H1 (cell line): ENCODE results near the gene MAPK14. TPM values are rescaled to one million over a fixed set of nuclear protein-coding genes. Genes with fewer than 3 reads are reported as not detected.

Experiments
- SAP30 ChIP-seq: fragments of 300-600 bp; sonication (generic); IDR thresholded peaks from 2 replicates; pipeline ENCODE4 v1.7.1; 2012; ENCODE audit warnings: low read length, moderate library complexity, mild to moderate bottlenecking, inconsistent platforms; ENCODE audit not compliant: insufficient read depth, insufficient replicate concordance
- polyA plus RNA-seq, 7 experiments: library from polyadenylated mRNA; depleted of rRNA in 3 of 7; stranded (reverse) in 5 of 7; unstranded in 2 of 7; fragments of >200 nt in 5 of 7; fragments of 200-250 nt in 2 of 7; gene quantifications; 1 replicate in 5 of 7; 2 replicates in 1 of 7; 4 replicates in 1 of 7; pipeline versions ENCODE4 v1.2.1 to v1.2.3, GENCODE V29; 2011 to 2013; ENCODE audit warnings: missing spikeins in 2 of 7, mixed read lengths in 2 of 7
- total RNA-seq: library from RNA; stranded (reverse); fragmentation: NEBNext Ultra II Directional; extraction: Animal tissue kit (Norgen Biotek cat#: 25700); gene quantifications from 2 replicates; pipeline ENCODE4 v1.2.1, GENCODE V29; 2021
- TF ChIP-seq, protein P1 (sequence below): IDR thresholded peaks from 2 replicates; pipeline ENCODE4 v1.6.1; 2012; ENCODE audit warnings: low read length, inconsistent platforms

MAPK14 gene
- total and polyA plus RNA-seq, 2 of the 8 experiments (the other 6 are each of a cell fraction or from before 2014, with no cell fraction given), result 18.1 to 39.3 TPM

DNA sequence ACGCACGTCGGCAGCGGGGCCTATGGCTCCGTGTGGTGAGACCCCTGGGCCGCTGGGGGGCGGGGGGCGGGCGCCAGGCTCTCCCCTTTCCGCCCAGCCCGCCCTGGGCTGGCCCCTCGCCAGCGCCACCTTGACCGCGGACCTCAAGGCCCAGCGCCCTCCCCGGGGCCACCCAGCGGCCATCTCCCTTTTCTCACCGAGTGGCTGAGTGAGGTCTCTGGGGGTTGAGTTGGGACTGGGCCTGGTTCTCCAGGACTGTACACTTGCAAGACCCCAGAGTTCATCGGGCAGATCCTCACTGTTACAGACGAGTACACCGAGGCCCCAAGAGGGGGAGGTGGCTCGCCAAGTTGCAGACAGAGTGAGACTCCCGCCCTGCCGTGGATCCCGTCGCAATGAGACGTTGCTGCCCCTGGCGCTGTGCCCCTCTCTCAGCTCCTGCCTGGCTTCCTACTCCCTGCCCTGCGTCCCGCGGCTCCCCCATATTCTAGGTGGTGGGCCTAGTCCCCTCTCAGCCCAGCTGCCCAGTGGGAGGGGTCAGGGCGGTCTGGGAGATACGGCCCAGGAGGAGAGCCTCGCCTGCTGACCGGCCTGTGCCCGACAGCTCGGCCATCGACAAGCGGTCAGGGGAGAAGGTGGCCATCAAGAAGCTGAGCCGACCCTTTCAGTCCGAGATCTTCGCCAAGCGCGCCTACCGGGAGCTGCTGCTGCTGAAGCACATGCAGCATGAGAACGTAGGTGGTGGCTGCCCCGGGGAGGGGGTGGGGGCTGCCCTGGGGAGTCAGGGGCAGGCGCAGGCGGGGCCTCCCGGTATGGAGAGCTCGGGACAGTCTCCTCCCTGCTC is 103.3 kb downstream of the MAPK14 start (continued):
- TF ChIP-seq, protein P1, sequence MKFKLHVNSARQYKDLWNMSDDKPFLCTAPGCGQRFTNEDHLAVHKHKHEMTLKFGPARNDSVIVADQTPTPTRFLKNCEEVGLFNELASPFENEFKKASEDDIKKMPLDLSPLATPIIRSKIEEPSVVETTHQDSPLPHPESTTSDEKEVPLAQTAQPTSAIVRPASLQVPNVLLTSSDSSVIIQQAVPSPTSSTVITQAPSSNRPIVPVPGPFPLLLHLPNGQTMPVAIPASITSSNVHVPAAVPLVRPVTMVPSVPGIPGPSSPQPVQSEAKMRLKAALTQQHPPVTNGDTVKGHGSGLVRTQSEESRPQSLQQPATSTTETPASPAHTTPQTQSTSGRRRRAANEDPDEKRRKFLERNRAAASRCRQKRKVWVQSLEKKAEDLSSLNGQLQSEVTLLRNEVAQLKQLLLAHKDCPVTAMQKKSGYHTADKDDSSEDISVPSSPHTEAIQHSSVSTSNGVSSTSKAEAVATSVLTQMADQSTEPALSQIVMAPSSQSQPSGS, result no peak
- no peak for TF ChIP-seq SAP30
